HG03039 (cell line): ENCODE data around the gene CXCL16.

Source experiments
- ATAC-seq: cut with Tn5 transposase; IDR thresholded peaks from one replicate; pipeline ENCODE4 v1.9.1; 2021; ENCODE audit warnings: mild to moderate bottlenecking, moderate library complexity; ENCODE audit not compliant: unreplicated experiment

Gene CXCL16

DNA sequence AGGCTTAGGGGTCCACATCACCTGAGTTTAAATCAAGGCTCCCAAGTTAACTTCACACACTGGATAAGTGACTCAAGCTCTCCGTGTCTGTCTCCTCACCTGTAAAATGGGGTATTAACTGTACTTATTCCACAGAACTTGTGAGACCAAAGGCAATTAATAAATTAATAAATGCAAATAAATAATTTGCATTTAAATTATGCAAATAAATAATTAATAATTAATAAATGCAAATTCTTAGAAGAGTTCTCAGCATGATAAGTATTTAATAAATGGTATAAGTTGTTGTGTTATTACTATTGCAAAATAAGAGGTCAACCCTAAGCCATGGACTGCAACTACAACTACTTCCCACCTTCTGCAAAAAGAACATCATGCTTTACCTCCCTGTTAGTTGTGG lies 13.7 kb upstream of the CXCL16 start:
- ATAC-seq, result no peak

DNA sequence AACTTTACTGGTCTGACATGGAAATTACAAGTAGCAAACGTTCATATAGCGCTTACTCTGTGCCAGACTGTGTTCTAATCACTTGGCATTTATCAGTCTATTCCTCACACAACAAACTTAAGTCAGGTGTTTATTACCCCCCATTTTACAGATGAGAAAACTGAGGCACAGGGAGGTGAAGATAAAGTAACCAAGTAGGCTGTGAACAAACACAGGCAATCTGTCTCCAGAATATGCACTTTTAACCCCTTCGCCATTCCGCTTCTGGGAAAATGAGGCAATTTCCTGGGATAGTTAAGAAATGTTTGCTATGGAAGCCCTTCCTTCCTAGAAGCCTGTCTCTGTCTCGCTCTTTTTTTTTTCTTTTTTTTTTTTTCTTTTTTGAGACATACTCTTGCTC lies 12.2 kb upstream of the CXCL16 start:
- no peak for ATAC-seq

DNA sequence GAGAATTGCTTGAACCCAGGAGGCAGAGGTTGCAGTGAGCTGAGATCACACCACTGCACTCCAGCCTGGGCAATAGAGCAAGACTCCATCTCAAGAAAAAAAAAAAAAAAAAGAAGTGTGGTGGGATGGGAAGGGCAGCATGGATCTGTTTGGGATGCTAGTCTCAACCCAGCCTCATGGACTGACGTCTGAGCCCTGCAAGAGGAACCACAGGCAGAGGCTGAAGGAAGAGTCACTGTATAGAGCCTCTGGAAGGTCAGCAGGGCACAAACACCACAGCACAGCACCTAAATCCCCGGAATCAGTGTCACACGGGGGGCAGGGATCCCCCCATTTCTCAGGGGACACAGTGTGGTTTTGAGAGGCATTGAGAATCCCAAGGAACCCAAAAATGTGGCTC lies 10.9 kb upstream of the CXCL16 start:
- ATAC-seq, result no peak

DNA sequence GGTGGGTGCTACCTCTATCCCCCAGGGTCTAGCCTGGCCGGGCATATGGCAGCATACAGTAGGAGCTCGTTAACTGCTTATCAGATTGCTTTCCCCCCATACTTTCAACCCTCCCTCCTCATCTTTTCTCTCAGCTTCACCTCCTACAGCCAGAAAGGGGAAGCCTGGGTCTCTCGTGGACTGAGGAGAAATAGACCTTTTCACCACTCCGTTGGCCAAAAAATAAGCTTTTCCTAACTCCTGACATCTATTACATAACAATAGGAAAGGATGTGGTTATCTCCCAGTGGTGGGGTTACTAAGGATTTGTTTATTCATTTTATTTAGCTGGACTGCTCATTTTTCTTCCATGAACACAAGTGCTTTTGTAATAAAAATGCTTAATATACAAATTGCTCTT lies 9.0 kb upstream of the CXCL16 start:
- no peak for ATAC-seq

DNA sequence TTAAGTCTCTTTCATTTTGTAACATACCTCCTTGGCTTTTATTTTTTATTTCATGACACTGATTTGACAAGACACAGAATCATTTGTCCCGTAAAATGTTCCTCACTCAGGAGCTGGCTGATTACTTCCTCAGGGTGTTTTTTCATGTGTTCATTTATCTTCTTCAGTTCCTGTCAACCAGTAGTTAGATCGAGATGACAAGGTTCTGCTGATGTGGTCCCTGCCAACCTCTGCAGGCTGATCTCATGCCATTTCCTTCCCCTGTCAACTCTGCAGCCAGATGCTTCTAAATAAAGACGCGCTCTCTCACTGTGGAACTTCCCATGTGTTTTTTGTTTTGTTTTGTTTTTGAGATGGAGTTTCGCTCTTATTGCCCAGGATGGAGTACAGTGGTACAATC lies 8.1 kb upstream of the CXCL16 start:
- no peak for ATAC-seq

DNA sequence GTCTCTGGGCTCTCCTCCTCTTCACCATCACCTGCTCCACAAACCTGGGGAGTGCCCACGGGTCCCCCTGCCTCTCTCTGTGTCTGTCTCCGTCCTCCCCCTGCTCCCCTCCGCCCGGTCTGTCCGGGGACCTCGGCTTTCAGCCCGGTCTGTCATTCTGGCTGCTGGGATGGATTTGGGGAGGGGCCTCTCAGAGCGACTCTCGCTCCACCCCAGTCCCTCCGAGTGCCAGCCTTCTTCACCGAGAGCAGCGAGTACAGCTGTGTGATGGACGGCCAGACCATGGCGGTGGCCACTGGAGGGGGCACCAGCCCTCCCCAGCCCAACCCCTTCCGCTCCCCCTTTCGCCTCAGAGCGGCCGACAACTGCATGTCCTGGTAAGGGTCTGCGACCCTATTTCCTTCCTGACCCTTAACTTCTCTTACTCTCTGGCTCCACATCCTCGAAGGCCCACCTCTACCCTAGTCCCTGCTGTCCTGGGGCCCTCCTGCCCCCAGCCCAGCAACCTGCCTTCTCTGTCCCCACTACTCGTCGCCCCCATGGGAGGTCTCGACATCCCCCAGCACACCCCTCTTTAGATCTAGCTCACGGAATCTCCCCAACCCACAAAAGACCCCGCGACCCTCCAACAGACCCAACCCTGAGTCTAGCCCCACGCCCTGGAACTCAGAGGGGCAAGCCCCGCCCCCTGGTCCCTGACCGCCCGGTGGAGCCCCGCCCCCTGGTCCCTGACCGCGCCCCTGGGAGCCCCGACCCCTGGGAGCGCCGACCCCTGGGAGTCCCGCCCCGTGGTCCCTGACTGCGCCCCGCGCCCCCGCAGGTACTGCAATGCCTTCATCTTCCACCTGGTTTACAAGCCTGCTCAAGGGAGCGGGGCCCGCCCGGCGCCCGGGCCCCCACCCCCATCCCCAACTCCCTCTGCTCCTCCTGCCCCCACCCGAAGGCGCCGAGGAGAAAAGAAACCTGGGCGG lies 5.6 kb upstream of the CXCL16 start:
- ATAC-seq, result no peak

DNA sequence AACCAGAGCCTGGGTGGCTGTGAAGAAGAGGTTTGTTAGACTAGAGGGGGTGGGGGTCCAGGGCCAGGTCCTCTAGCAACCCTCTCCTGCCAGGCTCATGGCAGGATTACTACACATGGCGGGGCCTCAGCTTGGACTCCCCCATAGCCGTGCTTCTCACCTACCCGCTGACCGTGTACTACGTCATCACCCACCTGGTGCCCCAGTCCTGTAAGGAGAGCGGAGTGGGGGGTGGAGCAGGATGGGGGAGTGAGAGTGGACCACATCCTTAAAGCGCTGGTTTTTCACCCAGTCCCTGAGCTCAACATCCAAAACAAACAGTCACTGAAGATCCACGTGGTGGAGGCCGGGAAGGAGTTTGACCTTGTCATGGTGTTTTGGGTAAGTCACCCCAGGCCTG lies 4.2 kb upstream of the CXCL16 start:
- ATAC-seq, result no peak

DNA sequence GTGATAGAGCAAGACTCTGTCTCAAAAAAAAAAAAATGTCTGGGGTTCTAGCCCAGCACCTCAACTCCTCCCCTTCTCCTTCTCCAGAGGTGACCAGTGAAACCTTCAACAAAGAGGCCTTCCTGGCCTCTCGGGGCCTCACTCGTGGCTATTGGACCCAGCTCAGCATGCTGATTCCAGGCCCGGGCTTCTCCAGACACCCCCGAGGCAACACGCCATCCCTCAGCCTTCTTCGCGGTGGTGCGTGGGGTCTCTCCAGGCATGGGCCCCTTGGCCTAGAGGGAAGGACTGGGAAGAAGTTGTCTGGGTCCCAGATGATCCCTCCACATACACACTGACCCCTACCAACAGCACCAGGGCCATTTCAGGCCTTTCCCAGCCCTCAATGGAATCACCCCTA lies 3.5 kb upstream of the CXCL16 start:
- no peak for ATAC-seq

DNA sequence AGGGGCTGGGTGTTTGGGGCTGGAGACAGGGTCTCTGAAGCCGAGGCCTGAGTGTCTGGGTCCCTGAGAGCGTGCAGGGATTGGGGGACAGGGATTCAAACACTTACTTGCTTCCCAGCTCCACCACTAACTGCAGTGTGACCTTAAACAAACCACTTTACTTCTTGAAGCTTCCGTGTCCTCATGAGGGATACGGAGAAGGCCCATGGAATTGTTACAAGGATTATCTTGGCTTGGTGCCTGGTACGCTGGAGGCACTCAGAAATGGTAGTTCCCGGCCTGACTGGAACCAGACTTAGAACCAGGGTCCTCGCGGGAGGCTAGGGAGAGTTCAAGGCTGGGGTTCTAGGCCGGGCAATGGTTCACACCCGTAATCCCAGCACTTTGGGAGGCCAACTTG lies 2.9 kb upstream of the CXCL16 start:
- no peak for ATAC-seq

DNA sequence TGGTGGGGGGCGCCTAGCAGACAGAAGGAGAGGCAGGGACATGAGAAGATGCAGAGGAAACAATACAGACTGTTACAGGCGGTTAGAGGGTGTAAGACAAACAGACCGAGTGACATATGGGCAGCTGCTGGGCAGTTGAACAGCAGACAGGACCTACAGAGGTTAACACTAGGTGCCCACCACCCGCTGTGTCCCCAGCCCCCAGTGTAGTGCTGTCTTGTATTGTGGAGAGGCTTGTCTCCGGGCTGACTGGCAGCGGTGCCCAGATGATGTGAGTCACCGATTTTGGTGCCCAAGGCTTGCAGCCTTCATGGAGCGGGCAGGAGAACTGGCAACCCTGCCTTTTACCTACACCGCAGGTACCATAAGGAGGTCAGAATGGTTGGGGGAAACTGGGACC lies 2.4 kb upstream of the CXCL16 start:
- no peak for ATAC-seq

DNA sequence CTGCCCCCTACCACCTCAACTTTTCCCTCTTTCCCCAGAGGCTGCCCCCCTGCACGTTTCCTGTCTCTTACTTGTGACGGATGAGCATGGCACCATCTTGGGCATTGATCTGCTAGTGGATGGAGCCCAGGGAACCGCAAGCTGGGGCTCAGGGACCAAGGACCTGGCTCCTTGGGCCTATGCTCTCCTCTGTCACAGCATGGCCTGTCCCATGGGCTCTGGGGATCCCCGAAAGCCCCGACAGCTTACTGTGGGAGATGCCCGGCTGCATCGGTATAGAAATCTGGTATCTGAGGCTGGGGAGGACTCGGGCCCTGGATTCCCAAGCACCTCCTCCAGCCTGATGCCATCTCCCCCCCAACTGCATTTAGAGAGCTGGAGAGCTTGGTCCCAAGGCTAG lies 1.8 kb upstream of the CXCL16 start:
- no peak for ATAC-seq

DNA sequence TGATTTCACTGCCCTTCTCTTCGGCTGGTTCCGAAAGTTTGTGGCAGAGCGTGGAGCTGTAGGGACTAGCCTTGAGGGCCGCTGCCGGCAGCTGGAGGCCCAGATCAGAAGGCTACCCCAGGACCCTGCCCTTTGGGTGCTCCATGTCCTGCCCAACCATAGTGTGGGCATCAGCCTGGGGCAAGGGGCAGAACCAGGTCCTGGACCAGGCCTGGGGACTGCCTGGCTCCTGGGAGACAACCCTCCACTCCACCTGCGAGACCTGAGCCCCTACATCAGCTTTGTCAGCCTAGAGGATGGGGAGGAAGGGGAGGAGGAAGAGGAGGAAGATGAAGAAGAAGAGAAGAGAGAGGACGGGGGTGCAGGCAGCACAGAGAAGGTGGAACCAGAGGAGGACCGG lies 856 bp upstream of the CXCL16 start:
- no peak for ATAC-seq

DNA sequence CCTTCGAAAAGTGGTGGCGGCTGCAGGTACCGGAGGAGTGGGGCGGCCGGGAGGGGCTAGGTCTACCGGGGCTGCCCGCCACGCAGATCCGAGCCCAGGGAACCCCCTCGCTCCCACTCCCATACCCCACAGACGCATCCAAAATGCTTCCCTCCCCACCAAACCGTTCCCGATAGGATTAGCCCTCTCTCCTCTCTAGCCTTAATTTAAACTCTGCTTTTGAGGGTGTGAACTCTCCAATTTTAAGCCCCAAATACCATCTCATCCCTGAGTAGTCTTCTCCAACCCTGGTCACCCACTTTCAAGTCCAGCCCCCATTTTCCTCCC lies 260 bp upstream of the CXCL16 start:
- no peak for ATAC-seq

DNA sequence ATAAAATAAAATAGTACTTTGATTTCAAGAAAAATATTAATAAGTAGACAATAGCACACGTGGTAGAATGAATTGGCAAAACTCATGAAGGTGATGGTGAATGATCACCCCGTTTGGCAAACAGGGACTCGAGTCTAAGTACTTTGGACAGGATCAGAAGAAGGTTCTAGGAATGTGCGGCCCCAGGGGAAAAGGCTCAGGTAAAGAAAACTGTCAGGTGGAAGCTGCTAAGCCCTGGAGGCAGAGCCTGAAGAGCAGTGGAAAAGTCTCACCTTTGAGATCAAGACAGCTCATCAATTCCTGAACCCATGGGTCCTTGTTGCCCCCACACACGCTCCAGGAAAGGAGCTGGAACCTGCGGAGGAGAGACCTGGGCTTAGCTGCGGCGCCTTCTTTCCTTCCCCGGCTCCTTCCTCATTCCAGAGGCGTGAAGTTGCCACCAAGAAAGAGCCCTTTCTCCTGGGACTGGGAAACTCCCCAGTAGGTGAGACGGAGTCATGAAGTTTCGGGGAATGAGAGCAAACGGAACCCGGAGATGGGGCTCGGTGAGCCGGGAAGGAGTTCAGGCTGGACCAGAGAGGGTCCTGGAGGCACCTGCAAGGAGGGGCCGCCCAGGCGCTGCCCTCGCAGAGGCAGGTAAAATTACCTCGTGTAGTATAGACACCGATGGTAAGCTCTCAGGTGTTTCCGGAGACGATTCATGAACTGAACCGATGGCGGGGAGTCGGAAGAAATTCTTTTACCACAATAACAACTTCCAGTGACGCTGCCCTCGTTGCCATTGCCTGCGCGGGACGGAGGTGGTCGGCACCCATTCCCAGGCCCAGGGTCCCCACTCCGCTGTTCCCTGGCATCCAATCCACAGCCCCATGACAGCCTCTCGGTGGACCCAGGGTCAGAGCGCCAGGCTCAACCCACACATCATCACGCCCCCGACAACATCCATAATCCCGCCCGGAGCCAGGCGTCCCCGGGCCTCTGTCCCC lies 1.3 kb downstream of the CXCL16 start:
- ATAC-seq, result no peak

DNA sequence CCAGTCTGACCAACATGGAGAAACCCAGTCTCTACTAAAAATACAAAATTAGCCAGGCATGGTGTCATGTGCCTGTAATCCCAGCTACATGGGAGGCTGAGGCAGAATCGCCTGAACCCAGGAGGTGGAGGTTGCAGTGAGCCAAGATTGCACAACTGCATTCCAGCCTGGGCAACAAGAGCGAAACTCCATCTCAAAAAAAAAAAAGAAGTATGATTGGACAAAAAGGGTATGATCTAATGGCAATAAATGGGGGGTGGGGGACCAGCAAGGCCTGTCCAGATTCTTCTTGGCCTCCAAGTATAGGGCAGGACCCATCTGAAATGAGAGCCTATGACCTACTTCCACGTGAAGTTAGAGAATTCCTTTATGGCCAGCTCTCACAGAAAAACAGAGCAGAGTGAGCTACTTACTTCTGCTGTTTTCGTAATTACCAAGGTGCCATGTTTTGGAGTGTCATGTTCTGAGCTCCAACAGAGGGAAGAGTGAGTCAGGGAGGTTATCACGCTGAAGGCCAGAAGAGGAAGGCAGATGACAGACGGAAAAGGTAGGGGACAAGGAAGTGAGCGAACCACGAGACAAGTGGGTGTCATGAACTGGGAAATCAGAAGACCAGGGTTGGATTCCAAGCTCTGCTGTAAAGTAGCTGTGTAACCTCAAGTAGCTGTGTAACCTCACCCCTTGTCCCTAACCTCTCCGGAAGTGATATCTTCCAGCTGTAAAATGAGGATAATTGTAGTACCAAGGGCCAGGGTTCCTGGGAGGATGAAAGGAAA lies 3.7 kb downstream of the CXCL16 start:
- no peak for ATAC-seq

DNA sequence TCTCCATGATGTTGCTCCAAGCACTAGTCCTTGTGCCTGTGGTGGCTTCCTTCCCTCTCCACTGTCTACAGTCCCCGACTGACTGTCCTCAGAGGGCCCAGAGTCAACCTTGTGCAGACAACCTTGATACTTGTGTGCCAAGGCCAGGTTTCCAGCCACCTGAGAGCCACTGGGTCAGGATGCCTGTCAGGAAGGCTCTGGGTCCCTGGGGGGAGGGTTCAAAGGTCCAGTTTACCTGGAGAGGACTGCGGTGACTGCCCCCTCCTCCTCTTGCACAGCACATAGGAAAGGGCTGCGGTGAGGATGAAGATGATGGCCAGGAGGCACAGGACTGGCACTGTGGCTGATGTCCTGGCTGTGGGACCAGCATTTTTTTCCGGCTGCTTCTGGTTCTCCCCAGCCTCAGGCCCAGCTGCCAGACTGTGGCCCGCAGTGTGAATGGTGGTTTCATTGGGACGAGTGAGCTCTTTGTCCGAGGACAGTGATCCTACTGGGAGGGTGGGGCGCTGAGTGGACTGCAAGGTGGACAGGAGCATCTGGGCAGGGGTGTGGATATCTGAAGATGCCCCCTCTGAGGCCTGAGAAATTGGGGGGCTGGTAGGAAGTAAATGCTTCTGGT lies 4.8 kb downstream of the CXCL16 start:
- no peak for ATAC-seq

DNA sequence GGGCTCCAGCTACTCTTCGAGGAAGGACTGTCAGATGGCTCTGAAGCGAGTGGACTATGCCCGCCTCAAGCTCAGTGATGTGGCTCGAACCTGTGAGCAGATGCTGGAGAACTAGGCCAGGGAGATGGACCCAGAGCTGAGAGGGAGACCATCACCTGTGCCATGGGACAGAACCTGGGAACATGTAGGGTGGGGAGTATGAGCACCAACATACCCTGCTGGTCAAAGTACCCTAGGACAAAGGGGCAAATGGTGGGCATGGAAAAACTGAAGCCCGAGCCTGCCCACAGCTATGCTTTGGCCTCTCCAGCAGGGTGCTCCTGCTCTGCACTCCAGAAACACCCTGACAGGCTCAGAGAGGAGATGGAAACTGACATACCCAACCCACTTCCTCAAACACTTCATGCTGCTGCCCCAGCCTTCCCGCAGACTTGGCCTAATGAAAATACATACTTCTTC lies 6.6 kb downstream of the CXCL16 start:
- no peak for ATAC-seq

DNA sequence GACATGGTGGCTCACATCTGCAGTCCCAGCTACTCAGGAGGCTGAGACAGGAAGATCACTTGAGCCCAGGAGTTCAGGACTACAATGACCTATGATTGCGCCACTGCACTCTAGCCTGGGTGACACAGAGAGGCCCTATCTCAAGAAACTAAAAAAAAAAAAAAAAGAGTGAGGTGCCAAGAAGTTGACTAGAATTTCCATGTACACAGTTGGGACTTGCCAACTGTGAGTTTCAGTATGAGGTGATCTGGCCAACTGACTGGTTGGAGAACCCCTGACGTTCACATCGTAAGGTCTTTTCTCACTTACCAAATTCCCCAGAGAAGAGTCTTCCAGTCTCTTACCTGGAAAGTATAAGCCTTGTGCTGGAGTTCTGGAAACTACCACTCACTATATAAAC lies 11.6 kb downstream of the CXCL16 start:
- no peak for ATAC-seq

DNA sequence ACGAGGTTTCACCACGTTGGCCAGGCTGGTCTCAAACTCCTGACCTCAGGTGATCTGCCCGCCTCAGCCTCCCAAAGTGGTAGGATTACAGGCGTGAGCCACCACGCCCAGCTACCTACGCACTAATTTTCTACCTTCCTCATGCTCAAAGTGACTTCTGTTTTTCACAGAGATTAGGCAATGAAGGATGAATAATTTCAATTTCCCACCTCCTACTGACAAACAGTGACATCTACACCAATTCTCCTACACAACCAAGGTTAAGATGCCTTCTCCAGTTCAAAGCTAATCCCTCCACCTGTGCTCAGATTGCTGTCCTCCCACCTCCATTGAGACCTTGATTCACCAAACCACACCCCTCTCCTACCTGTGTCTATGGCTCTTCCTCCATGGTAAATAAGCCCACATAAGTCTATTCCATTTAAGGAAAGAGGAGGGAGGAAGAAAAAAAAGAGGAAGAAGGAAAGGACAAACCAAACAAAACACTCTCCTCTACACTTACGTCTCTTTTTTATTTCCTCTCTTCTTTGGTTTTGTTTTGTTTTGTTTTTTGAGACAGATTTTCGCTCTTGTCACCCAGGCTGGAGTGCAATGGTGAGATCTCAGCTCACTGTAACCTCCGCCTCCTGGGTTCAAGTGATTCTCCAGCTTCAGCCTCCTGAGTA lies 13.9 kb downstream of the CXCL16 start:
- no peak for ATAC-seq

DNA sequence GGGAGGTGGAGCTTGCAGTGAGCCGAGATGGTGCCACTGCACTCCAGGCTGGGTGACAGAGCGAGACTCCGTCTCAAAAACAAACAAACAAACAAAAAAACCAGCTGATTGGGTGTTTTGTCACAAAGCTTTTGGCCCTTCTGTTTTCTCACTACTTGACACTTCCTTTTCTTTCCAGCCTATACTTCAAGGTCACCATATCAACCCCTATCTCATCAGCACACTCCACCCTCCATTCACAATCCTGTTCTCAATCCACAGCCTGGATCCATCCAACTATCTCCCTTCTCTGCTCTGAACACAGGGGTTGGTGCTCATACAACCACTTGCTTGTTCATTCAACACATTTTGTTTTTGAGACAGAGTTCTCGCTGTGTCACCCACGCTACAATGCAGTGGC lies 15.1 kb downstream of the CXCL16 start:
- ATAC-seq, result no peak
